CD4-positive, alpha-beta T cell (primary cell): Measurements from ENCODE around the gene PRKCH. TPM values are rescaled to one million over a fixed set of nuclear protein-coding genes. Genes with fewer than 3 reads are reported as not detected.
"Not testable (repeated sequence)": the region's sequence is repeated elsewhere in the genome, so short reads cannot be mapped to it uniquely, and the experiment has no call there.

Experiments
- ATAC-seq: fragments of 200-7000 bp; cut with Tn5 transposase; one replicate; pipeline ENCODE4 v1.10.0; 2022; ENCODE audit warnings: mild to moderate bottlenecking; ENCODE audit not compliant: poor library complexity
- CTCF ChIA-PET: fragments of 350-600 bp; sonication (Branson Sonifier 250); formaldehyde crosslinking; loops from one replicate; lab custom pipeline; 2021; ENCODE audit warnings: antibody characterized with exemption, inconsistent platforms; lab: Charles Lee
- POLR2A ChIA-PET: fragments of 350-600 bp; sonication (Branson Sonifier 250); formaldehyde crosslinking; loops from one replicate; lab custom pipeline; 2021; ENCODE audit warnings: antibody characterized with exemption, inconsistent platforms; lab: Charles Lee
- DNase-seq, 14 experiments: peaks; one replicate each; pipeline ENCODE4 v3.0.0-alpha.2; 2013 to 2020; ENCODE audit warnings: mixed read lengths in 2 of 14
- H3K27ac ChIP-seq, 2 donors: one replicate each; pipeline versions ENCODE4 v1.5.1 to v1.7.0; 2013; ENCODE audit warnings: low read length in 2 of 2, low read depth in 1 of 2, mild to moderate bottlenecking in 1 of 2
- H3K27me3 ChIP-seq, 2 experiments: 1 replicate in 1 of 2; 2 replicates in 1 of 2; pipeline versions ENCODE4 v1.6.1 to v1.7.0; 2013; ENCODE audit warnings: low read length in 2 of 2, control low read depth in 1 of 2, mild to moderate bottlenecking in 1 of 2, moderate library complexity in 1 of 2; ENCODE audit not compliant: insufficient read depth in 2 of 2, control insufficient read depth in 1 of 2
- H3K36me3 ChIP-seq: one replicate; pipeline ENCODE4 v1.6.1; 2013; ENCODE audit warnings: low read length, control low read depth; ENCODE audit not compliant: insufficient read depth
- H3K4me1 ChIP-seq: one replicate; pipeline ENCODE4 v1.6.1; 2013; ENCODE audit warnings: low read length, control low read depth; ENCODE audit not compliant: insufficient read depth
- H3K4me3 ChIP-seq: one replicate; pipeline ENCODE4 v1.5.1; 2013; ENCODE audit warnings: mild to moderate bottlenecking, low read length, moderate library complexity
- H3K9me3 ChIP-seq, 2 experiments: 1 replicate in 1 of 2; 2 replicates in 1 of 2; pipeline versions ENCODE4 v1.6.1 to v1.7.0; 2013; ENCODE audit warnings: low read length in 2 of 2, mild to moderate bottlenecking in 2 of 2, control low read depth in 1 of 2, moderate library complexity in 1 of 2; ENCODE audit not compliant: control insufficient read depth in 1 of 2, insufficient read depth in 1 of 2
- H3K27ac Mint-ChIP-seq: one replicate; pipeline ENCODE4 v1.8.0; 2020; ENCODE audit warnings: mixed read lengths
- H3K27me3 Mint-ChIP-seq: one replicate; pipeline ENCODE4 v1.8.0; 2021; ENCODE audit warnings: mixed read lengths
- H3K36me3 Mint-ChIP-seq: one replicate; pipeline ENCODE4 v1.8.0; 2021; ENCODE audit warnings: low read depth, mixed read lengths
- H3K4me1 Mint-ChIP-seq: one replicate; pipeline ENCODE4 v1.8.0; 2021; ENCODE audit warnings: low read depth, mixed read lengths
- H3K4me3 Mint-ChIP-seq: one replicate; pipeline ENCODE4 v1.8.0; 2020; ENCODE audit warnings: mild to moderate bottlenecking, mixed read lengths
- H3K9me3 Mint-ChIP-seq: one replicate; pipeline ENCODE4 v1.8.0; 2020; ENCODE audit warnings: mixed read lengths
- intact Hi-C, 2 experiments: fragments of 100-400 bp; cut with DNase I in 1 of 2; cut with micrococcal nuclease in 1 of 2; formaldehyde crosslinking; loops; one replicate each; pipeline versions ENCODE4 v1.15.1 to v1.9.0; 2023 to 2025; cut with DNase I, micrococcal nuclease
- total RNA-seq, 174 experiments: library from RNA in 2 of 174; stranded (reverse) in 2 of 174; gene quantifications; one replicate each; pipeline ENCODE4 v1.2.3 and lab custom pipeline; 2021 to 2026
- TF ChIP-seq, protein P1 (sequence below): fragments of 200-600 bp; IDR thresholded peaks from one replicate; pipeline ENCODE4 v1.8.0; 2022; ENCODE audit warnings: antibody characterized with exemption, mild to moderate bottlenecking

The PRKCH gene
- total RNA-seq, 2 experiments from 2014 or later, result 378 to 385 TPM

DNA sequence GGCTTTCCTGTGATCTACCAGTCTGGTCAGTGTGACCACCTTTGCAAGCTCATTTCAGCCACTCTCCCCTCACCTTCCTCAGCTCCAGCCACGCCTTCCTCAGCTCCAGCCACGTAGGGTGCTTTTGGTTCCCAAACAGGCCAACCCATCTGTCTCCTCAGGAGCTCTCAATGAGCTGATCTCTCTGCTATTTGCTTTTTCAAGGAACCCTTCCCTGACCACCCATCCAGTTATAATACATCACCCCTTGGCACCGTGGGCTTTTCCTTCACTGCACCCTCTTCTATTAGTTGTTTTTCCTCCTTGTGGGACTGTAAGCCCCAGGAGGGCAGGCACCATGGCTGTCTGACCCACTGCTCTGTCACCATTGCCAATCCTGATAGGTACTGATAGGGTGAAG lies 2.3 kb upstream of the PRKCH start:
- Mint-ChIP-seq H3K4me1 (peaks cover 12% of the 10 kb centered on the region), H3K9me3 (peaks cover 6% of the 10 kb centered on the region), H3K27ac (no peak overlapping the region), H3K4me3 (no peak overlapping the region), H3K36me3 (peaks cover 34% of the 10 kb centered on the region), H3K27me3 (no peaks in the 10 kb centered on the region)
- no peaks in the 10 kb centered on the region for H3K27me3 ChIP-seq
- ChIA-PET CTCF (interaction anchor here (0.8 kb wide), 1 partner anchor 132 kb away, joined by 3 read pairs; no protein-coding TSS in a partner anchor), POLR2A (interaction anchor here (0.8 to 6.9 kb wide), 3 partner anchors 16 to 85 kb away, joined by 3 to 185 read pairs (median 5); no protein-coding TSS in a partner anchor)
- H3K27ac ChIP-seq, result no peak overlapping the region
- H3K9me3 ChIP-seq, result no peaks in the 10 kb centered on the region
- H3K4me3 ChIP-seq, result no peak overlapping the region
- DNase-seq (no peak), ATAC-seq (no peak)
- intact Hi-C loops, result loop anchor here in 1 of 2 experiments (2.0 kb wide), 1 partner anchor 20 kb away; no protein-coding TSS in a partner anchor
- peaks cover 19% of the 10 kb centered on the region for H3K4me1 ChIP-seq
- TF ChIP-seq, protein P1, sequence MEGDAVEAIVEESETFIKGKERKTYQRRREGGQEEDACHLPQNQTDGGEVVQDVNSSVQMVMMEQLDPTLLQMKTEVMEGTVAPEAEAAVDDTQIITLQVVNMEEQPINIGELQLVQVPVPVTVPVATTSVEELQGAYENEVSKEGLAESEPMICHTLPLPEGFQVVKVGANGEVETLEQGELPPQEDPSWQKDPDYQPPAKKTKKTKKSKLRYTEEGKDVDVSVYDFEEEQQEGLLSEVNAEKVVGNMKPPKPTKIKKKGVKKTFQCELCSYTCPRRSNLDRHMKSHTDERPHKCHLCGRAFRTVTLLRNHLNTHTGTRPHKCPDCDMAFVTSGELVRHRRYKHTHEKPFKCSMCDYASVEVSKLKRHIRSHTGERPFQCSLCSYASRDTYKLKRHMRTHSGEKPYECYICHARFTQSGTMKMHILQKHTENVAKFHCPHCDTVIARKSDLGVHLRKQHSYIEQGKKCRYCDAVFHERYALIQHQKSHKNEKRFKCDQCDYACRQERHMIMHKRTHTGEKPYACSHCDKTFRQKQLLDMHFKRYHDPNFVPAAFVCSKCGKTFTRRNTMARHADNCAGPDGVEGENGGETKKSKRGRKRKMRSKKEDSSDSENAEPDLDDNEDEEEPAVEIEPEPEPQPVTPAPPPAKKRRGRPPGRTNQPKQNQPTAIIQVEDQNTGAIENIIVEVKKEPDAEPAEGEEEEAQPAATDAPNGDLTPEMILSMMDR, result no peak
- H3K36me3 ChIP-seq, result peaks cover 5% of the 10 kb centered on the region

DNA sequence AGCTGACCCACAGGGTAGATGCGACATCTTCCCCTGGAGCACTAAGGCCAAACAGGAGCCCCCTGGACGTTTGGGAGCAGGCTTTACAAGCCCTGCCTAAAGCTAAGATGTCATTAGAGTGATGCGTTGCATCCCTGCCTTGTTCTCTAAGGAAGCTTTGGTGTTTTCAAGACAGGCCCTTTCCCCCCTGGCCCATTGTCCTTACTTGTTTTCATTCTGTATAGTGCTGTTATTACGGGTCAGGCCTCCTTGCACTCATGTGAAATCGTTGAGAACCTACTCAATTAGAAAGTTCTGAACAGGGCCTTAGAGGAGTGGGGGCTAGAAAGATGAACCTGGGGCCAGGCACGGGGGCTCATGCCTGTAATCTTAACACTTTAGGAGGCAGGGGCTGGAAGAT lies 1.7 kb upstream of the PRKCH start:
- Histone ChIP-seq H3K36me3 (peaks cover 5% of the 10 kb centered on the region), H3K27me3 (no peaks in the 10 kb centered on the region), H3K4me1 (peaks cover 22% of the 10 kb centered on the region), H3K27ac (no peak overlapping the region), H3K9me3 (no peaks in the 10 kb centered on the region), H3K4me3 (no peak overlapping the region)
- intact Hi-C loops, result loop anchor here (2.0 to 5.0 kb wide), 6 partner anchors 21 to 135 kb away; no protein-coding TSS in a partner anchor
- ChIA-PET CTCF (no interaction called here), POLR2A (interaction anchor here (0.7 to 6.9 kb wide), 5 partner anchors 12 to 133 kb away, joined by 3 to 185 read pairs (median 3); no protein-coding TSS in a partner anchor)
- Mint-ChIP-seq H3K36me3 (peaks cover 32% of the 10 kb centered on the region), H3K4me3 (no peak overlapping the region), H3K27ac (no peak overlapping the region), H3K9me3 (peaks cover 2% of the 10 kb centered on the region), H3K27me3 (no peaks in the 10 kb centered on the region), H3K4me1 (peaks cover 11% of the 10 kb centered on the region)
- no peak for ATAC-seq
- TF ChIP-seq, protein P1, result no peak
- no peak for DNase-seq

DNA sequence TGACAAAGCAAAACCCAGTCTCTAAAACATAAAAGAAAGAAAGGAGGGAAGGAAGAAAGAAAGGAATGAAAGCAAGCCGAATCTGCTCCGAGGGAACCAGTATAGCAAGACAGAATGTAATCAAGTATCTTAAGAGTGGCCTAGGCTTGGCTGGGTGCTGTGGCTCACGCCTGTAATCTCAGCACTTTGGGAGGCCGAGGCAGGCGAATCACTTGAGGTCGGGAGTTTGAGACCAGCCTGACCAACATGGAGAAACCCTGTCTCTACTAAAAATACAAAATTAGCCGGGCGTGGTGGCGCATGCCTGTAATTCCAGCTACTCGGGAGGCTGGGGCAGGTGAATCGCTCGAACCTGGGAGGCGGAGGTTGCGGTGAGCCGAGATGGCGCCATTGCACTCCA lies 1.2 kb upstream of the PRKCH start:
- POLR2A ChIA-PET, result interaction anchor here (0.7 to 6.9 kb wide), 6 partner anchors 13 to 157 kb away, joined by 3 to 185 read pairs (median 4); no protein-coding TSS in a partner anchor
- H3K4me1 Mint-ChIP-seq, result peaks cover 14% of the 10 kb centered on the region

More for the DNA sequence above, 1.2 kb upstream of the PRKCH start:
- not testable (repeated sequence) for H3K27ac ChIP-seq, H3K4me3 ChIP-seq, H3K9me3 Mint-ChIP-seq, H3K36me3 ChIP-seq, ATAC-seq, H3K27me3 ChIP-seq, H3K9me3 ChIP-seq, DNase-seq, H3K4me3 Mint-ChIP-seq, H3K27me3 Mint-ChIP-seq, H3K27ac Mint-ChIP-seq
- intact Hi-C loops, result loop anchor here (2.0 to 5.0 kb wide), 5 partner anchors 37 to 135 kb away; no protein-coding TSS in a partner anchor
- peaks cover 22% of the 10 kb centered on the region for H3K4me1 ChIP-seq
- peaks cover 32% of the 10 kb centered on the region for H3K36me3 Mint-ChIP-seq
- CTCF ChIA-PET, result interaction anchor here (1.9 kb wide), 1 partner anchor 24 kb away, joined by 9 read pairs; no protein-coding TSS in a partner anchor
